GM19025 (cell line): ENCODE data around the gene ZNF592.

ENCODE experiments used
- ATAC-seq: cut with Tn5 transposase; IDR thresholded peaks from one replicate; pipeline ENCODE4 v1.9.1; 2021; ENCODE audit warnings: mild to moderate bottlenecking, low read depth, moderate library complexity; ENCODE audit not compliant: unreplicated experiment

Gene ZNF592

DNA sequence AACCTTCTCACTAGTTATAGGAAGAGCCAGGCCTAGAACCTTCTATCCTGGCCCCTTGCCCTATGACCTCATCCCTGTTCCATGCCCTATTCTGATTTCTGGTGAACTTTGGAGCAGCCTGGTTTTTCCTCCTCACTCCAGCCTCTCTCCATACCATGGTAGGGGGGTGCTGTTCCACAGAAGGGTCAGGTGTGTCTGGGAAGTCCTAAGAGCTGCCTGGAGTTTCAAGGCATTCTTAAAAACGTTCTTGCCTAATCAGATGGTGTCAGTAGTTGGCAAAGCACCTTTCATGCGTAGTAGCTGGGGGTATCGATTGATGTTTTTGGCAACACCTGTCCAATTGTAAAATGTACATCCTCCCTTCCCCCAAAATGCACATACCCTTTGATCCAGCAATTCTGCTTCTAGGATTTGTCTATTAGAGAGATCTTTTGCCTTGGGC lies 52.0 kb downstream of the ZNF592 start:
- ATAC-seq = no peak

DNA sequence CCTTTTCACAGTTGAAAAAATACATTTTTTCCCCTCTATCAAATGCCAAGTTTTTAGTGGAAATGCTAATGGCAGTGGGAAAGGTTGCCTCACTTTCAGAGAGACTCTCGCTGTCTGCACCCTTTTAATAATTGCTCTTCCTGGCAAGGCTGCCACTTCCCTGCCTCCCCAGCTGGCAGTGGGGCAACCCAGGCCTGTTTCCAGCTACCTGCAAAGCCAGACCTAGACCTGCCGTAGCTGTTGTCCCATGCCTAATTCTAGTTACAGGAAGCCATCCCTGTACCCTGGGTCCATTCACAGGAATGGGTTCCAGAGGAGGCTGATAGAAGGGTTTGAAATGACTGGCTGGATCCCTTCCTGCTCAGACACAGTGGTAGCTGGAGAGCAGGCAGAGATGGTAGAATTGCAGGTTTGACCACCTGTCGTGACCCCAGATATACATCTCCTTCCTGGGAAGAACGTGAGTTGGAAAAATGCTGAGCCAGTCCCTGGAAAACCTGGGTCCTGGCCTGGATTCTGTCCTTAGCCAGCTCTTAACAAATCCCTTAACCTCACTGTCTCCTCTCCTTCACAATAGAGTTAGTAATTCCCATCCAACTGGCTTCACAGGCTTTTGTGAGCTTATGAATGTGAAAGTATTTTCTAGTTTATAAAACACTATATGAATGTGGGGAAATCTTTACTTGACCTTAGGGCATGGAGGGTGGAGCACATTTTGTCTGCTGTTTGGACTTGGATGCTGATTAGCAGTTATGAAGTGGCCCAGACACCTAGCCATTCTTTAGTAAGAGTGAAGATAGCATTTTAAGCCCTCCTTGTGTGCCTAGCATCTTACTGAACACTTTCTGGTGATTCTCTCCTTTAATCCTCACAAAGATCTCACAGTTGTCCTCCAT lies 55.9 kb downstream of the ZNF592 start:
- ATAC-seq = no peak

DNA sequence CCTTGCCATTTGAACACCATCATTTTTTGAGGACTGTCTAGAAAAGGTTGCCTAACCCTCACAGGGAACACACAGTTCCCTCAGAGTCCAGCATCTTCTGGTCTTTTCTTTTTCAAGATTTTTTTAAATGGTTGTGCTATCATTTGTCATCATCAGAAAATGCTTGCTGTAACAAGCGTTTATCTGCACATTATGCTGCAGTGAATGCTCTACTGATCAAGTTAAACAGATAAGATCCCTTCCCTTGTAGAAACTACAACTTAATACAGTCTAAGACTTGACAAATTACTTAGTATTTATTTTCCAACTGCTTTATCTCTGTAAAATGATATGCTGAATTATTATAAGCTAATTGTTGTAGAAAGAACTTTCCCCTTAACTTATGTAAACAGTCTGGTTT lies 56.8 kb downstream of the ZNF592 start:
- no peak for ATAC-seq

DNA sequence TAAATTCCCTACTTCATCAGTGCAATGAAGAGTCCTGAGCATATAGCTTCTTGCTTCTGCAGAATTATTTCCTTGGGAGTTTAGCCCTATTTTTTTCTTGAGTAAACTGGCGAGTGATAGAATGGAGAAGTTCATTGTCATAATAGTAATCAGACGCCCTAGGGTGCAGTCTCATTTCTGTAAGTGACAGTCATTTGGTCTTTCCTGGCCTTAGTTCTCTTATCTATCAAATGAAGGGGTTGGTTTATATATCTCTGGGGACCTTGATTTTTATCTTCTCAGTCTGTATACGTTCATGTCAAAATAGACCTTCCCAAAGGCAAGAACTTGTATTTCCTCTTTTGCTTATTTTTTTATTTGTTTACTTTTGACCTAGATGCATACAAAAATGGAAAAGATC lies 58.8 kb downstream of the ZNF592 start:
- ATAC-seq = no peak

DNA sequence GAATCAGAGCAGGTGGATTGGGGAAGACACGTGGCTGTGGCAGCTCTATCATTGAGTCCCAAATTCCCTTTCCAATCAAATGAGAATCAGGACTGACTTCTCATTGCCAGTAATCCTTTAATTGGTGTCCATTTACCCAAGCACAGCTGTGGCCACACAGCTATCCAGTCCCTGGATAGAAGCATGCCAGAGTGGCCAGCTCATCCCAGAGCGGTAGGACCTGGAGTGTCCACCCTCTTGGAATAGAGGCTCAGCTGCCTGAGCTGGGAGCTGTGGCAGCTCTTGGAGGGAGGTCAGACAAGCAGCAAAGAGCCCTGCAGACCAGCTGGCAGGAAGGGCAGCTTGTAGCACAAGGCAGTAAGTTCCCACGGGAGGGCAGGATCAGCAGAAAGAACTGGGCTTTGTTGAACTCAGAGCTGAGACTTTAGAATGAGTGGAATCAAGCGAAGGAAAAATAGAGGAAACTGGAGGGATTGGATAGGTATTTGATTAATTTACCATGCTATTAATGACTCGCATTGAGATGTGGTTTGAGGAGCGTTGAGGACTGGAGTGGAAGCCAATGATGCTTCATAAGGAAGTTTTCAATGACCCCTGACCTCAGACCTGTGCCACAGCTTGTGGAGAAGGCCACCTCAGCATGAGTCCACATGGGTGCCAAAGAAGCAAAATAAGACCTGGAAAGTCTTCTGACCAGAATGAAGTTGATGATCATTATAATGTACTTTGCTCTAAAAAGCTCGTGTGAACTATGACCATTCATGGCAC lies 61.9 kb downstream of the ZNF592 start:
- ATAC-seq = no peak

DNA sequence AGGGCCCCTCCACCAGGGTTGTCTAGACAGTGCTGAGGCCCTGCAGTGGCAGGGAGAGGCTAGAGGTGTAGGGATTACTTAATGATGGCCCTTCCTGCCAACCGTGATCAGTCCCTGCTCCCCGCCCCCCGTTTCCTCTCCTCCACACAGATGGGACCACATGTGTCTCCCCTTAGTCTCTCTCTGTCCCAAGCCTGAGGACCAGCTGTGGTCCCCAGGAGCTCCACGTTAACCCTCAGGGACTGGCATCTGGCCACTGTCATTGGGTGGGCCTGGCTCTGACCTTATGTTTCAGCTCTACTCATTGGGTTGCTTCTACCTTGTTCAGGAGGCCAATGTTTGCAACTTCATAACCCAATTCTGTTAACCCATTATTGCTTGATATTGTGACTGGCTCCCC lies 62.8 kb downstream of the ZNF592 start:
- no peak for ATAC-seq

DNA sequence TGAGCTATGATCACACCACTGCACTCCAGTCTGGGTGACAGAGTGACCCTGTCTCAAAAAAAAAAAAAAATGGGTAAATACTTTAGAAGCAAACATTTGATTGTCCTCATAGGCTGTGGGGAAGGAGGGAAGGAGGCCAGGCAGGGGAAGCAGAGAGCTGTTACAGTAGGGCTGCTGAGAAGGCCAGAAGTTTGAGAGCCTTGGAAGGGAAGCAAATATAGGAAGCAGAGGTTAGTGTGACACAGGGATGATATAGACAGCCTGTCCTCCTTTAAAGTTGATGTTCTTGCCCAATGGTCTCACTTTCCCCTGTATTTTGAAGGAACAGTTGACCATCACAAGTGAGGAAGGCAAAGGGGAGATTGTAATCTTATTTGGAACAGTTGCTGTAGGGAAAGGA lies 63.4 kb downstream of the ZNF592 start:
- no peak for ATAC-seq

DNA sequence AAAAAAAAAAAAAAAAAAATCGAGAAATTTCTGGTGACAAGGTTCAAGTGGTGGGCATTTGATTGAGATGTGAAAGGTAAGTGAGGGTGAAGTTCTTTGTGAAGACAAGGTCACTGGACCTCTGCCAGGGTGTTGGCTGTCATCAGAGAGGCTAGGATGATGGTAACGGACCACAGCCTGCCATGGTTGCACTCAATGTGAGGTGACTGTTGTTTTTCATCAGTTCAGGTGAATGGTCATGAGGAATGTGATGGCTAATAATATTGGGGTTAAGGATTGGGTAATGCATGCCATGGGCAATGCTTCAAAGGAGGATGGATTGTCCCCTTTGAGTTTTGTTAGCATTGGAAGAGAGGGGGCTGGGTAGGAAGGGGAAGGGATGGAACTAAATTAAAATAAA lies 64.5 kb downstream of the ZNF592 start:
- no peak for ATAC-seq

DNA sequence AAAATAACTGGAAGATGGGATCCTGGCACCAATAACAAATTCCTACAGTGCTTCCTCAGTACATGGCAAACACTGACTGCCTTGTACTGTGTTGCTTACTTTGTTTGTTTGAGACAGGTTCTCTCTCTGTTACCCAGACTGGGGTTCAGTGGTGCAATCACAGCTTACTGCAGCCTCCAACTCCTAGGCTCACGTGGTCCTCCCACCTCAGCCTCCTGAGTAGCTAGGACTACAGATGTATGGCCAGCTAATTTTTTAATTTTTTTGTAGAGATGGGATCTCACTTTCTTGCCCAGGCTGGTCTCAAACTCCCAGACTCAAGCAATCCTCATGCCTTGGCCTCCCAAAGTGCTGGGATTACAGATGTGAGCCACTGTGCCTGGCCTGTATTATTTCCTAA lies 65.0 kb downstream of the ZNF592 start:
- ATAC-seq = no peak

DNA sequence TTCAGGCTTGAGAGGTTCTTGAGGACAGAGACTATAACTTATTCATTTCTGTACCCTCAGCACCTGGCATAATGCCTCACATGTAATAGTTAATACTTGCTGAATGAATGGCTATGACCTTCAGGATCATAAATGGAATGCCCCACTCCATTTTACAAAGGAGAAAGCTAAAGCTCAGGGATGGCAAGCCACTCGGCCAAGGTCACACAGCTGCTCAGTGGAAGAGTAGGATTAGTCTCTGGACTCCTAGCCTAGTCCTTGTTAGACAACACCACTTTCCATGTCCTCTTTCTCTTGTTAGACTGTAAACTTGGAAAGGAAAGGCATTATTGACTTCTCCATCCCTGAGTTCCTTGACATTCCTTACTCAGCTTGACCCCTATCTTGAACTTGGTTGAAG lies 65.5 kb downstream of the ZNF592 start:
- ATAC-seq = no peak

DNA sequence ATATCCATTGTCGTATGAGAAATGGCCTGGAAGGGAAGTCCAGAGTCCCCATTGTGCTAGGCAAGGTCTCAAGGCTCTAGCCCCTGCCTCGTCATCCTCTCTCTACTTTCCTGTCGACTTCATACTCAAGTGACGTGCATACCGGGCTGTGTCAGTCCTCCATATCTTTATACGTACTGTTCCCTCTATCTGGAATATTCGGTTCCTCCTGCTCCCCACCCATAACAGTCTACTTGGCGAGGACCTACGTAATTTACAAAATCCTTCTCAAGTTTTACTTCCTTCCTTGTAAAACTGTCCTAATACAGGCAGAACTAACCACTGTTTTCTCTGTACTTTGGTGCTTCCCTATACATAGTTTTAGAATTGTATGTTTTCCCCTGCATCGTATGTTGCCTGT lies 66.5 kb downstream of the ZNF592 start:
- no peak for ATAC-seq

DNA sequence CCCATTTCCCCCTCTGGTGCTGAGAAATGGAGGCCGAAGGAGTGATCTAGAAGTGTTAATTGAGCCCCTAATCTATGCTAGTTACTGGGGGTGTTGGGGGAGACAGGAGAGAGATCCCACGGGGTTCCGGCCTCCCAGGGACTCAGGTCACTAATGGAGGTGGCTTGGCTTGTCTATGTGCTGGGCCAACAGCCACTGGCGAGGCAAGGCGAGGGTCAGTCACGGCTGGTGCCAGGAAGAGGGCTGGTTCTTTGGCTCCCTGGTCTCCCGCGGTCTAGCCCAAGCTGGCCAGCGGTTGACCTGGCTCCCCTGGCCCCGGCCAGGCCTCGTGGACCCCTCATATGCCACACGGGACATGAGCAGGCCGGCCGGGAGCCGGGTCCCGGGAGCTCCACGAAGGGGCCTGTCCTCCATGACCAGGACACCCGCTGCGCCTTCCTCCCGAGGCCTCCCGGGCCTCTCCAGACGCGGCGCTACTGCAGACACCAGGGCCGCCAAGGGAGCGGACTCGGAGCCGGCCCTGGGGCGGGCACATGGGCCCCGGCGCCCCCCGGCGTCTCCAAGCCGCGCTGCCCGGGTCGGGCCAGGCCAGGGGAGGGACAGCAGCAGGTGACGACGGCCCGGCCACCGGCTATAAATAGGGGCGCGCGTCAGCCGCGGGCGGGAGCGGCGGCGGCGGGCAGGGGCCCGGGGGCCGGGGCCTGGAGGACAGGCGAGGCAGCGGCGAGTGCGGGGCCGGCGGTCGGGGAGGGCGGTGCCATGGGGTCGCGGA lies 68.5 kb downstream of the ZNF592 start, which contains the start of gene ALPK3:
ALPK3 (plus strand) TSS at position 663 of the 772 bp plus-strand sequence; CDS start at position 760, 97 bp downstream.
- ATAC-seq = no peak

DNA sequence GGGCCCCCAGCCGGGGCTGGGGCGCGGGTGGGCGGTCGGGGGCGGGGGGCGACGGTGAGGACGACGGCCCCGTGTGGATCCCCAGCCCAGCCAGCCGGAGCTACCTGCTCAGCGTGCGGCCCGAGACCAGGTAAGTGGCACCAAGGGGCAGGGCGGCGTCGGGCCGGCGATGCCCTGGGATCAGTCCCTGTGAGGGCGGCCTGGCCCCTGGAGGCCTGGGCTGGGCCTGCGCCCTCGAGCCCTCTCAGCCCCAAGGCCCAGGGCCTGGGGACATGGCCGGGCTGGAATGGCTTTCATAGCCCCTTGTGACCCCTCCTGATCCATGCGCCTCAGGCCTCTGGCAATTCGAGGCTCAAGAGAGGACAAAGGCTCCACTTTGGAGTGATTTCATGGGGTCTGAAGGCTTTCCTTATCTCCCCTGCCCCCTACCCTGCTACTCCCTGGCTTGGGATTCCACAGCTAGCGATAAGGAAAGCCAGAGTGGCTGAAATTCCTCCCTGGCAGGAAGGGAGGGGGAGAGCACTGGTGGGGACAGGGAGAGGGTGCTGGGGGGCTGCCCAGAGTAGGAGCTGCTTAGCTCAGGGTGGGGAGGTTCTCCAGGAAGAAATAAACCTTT lies 69.2 kb downstream of the ZNF592 start:
- ATAC-seq = no peak

DNA sequence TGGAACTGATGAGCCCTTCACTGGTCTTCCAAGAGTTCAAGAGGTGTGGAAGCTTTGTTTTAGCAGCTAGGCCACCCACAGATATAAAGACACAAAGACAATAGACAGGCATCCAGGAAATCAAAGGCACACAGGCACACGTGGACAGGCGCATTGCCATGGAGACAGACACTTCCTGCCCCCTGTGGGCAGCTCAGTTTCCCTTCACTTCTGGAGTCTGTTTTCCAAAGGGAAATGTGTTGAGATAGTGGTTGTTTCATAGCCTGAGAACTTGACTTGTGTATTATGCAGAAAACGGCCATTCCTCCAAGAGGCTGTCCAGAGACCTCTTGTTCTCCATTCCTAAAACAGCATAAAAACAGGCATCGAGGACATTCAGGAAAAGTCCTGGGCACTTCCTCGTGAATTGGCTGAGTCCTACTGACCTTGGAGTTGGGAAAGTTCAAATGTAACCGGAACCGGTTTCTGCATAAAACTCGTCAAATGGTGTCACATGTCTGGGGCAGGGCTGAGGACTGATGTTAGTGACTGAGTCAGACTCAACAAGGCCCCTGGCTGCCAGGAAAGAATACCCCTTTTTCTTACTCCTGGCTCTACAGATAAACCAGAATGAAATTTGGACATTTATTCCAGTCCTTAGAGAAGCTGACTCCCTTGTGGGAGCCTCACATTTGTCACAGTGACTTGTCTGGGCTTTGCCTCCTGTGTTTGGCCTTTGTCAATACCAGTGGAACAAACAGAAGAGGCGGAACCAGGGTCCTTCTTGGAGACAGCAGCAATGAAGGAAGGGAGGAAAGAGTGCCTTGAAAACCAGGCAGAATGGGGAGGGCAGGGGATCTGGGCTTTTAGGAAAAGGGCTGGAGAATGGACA lies 70.1 kb downstream of the ZNF592 start:
- no peak for ATAC-seq

DNA sequence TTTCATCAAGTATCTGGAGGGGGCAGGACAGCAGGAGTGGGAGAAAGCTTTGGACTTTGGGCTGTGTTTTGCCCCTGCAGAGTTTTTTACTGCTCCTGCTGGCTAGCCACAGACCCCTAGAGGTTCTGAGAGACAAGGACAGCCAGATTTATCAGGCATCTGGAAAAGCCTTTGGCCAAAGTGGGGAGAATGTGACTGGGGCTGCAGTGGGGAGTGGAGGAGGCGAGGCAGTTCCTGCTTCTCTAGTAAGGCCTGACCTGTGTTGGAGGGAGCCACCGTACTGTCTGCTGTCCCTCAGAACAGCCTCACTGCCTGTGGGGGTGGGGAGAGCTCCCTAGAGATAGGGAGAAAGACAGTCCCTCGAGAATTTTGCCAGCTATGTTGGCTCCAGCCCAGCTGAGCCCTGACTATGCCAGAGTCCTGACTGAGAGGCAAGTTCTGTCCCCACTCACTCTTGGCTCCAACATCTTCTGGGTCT lies 70.9 kb downstream of the ZNF592 start:
- no peak for ATAC-seq

DNA sequence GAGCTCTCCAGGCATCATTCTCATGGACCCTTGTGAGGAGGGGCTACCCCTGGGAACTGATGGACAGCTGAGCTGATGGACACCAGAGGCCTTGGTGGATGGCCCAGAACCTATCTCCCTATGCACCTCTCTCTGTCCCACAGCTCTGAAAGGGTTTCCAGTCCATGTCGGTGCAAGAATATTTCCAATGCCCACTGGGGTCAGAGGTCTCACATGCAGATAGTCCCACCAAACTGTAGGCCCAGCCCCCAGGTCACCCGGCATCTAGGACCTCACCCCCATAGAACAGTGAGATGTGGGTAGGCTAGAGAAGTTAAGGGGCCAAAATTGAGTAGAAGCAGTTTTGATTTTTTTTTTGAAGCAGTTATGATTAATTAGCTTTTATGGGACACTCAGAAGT lies 71.4 kb downstream of the ZNF592 start:
- no peak for ATAC-seq

DNA sequence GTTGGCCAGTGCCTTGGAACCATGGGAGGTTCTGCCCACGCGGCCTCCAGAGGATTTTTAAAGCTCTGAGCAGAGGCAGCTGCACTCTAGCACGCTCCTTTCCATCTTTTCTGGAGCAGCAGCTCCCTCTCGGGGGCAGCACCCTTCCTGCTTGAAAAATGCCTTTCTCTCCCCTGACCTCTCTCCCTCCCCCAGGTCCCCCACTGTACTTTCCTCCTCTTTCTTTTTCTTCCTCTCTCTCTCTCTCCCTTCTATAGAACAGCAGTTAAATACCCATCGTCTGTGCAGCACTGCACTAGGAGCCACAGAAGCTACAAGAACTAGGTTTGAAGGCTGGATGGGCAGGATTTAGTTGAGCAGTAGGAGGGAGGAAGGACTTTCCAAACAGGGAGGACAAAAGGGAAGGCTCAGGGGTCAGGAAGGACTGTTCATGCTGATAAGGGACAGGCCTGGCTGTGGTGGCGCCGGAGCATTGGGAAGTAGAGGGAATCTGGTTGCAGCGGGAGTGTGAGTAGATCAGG lies 73.2 kb downstream of the ZNF592 start:
- ATAC-seq = no peak

DNA sequence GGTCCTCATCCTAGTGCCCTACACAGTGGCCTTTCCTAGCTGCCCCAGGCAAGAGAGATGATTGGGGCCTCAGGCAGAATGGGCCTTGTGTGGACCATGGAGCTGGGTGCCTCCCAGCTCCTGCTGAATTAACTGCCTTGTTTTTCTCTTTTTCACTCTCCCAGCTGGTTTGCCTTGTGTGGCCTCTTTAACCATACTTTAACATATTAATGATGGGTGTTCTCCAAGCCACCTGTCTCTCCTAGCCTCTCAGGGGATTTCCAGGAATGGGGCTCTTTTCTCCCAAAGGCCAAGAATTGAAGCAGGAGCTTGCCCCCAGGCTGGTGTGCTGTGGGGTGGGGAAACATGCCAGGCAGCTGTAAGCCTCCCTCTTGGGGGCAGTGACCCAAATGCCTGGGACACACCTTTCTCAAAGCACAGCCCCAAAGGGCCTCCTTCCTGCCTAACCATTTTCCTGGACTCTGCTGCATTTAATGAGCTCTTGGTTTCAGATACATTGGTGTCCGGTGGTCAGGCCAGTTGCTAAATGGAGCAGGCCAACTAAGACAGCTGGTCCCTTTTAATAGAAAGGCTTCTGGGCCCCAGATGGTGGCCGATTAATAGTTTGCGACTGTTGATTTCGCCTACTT lies 74.4 kb downstream of the ZNF592 start:
- ATAC-seq = no peak
